Measurements from ENCODE around the gene TVP23A. TPM values are rescaled to one million over a fixed set of nuclear protein-coding genes. Genes with fewer than 3 reads are reported as not detected.

The TVP23A gene
- polyA plus RNA-seq (ENCODE audit: insufficient read depth in 1 of 5, insufficient read length in 5 of 5, low replicate concordance in 1 of 5), result 1 to 10 TPM; 5.5 to 7.9 (median 6.0) TPM
- long read RNA-seq, donor 1, partial matches to known transcripts, result 0 of 1 reads
- long read RNA-seq, donor 1, other reads (novel, unspliced or antisense), result 0 of 1 reads
- long read RNA-seq, donor 2, partial matches to known transcripts, result 0 of 1 reads
- long read RNA-seq, donor 2, other reads (novel, unspliced or antisense), result 0 of 1 reads
- long read RNA-seq, donor 3, partial matches to known transcripts, result 29 of 42 reads
- long read RNA-seq, donor 3, other reads (novel, unspliced or antisense), result 12 of 42 reads
- long read RNA-seq, donor 4, result 0 reads
- long read RNA-seq, donor 5, partial matches to known transcripts, result 46 of 63 reads
- long read RNA-seq, donor 5, other reads (novel, unspliced or antisense), result 16 of 63 reads
- long read RNA-seq, donor 6, result 0 reads
- long read RNA-seq, donor 7, result 0 reads
- long read RNA-seq, donor 8, partial matches to known transcripts, result 0 of 1 reads
- long read RNA-seq, donor 8, other reads (novel, unspliced or antisense), result 0 of 1 reads

DNA sequence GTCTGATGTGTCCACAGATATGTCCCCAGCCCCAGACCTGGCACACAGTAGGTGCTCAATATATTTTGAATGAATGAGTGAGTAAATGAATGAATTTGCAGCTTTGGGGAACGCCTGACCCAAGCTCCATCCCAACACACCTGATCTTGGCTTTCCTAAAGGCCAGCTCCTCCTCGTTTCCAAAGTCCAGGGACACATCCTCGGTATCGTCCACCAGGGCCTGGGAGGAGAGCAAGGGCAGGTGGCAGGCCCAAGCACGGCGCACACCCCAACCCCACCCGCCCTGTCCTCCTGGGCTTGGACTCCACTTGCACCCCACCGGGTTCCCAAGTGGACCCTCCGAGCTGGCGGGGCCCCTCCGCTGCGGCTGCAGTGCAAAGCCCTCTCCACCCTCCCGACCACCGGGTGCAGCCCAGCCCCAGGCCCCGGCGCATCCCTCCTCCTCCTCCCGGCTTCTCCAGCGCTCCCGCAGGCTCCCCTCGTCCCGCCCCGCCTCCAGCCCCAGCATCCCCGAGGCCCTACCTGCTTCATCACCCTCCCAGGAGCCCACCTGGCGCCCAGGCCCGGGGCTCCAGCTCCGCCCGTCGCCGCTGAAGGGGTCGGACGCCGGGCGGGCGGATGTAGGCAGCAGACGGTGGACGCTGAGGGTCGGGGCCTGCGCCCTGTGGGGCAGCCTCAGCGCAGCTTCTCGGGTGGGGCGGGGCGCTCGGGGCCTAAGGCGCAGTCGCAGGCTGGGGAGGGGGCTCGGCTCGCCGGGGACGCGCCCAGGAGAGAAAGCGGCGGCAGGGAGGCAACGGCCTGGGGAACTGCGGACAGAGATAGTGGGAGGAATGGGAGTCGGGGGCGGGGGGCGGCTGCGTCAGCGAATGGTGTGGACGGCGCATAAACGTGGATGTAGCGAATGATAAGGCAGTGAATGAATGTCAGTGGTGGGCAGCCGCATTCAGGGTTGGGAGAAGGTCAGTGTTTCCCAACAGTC, at the start of gene TVP23A:
TSS of gene TVP23A (minus strand) at position 832 of the 979 bp plus-strand sequence. CDS start at position 531, 301 bp downstream.
- peak; percentile 20 to 31 for DNase-seq

DNA sequence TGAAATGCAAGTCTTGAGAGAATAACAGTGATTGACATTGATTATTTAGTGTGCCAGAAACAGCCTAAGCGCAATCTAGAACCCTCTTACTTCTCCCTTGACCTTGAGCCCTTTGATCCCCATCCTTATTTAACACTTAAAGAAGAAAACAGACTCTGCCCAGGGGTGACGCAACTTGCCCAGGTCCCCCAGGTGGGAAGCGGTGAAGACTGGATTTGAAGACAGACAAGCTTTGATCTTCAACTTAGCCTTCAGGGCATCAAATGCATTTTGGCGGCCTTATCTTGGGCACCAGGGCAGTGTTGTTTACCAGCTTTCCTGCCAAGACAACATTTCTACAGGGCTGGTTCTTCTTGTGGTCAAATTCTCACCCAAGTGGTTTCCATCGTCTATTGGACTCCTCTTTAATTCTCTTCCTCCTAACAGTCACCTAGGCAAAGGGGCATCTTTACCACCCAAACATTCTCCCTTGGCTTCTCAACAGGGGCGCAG, 49.6 kb upstream of the TVP23A start:
- DNase-seq, result no peak

DNA sequence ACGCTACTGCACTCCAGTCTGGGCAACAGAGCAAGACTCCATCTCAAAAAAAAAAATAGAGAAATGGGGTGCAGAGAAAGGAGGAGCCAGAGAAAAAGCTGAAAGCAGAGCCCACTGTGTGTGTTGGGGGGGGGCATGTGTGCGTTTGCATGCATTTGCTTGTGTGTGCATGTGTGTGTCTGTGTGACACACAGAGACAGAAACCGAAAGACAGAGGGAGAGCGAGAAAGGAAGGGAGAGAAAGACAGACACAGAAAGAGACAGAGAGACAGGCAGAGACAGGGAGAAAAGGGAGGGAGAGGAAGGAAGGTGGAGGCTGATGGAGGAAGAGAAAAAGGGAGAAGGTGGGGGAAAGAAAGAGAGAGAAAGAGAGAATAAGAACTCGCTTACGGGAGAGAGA, 48.6 kb upstream of the TVP23A start:
- no peak for DNase-seq

DNA sequence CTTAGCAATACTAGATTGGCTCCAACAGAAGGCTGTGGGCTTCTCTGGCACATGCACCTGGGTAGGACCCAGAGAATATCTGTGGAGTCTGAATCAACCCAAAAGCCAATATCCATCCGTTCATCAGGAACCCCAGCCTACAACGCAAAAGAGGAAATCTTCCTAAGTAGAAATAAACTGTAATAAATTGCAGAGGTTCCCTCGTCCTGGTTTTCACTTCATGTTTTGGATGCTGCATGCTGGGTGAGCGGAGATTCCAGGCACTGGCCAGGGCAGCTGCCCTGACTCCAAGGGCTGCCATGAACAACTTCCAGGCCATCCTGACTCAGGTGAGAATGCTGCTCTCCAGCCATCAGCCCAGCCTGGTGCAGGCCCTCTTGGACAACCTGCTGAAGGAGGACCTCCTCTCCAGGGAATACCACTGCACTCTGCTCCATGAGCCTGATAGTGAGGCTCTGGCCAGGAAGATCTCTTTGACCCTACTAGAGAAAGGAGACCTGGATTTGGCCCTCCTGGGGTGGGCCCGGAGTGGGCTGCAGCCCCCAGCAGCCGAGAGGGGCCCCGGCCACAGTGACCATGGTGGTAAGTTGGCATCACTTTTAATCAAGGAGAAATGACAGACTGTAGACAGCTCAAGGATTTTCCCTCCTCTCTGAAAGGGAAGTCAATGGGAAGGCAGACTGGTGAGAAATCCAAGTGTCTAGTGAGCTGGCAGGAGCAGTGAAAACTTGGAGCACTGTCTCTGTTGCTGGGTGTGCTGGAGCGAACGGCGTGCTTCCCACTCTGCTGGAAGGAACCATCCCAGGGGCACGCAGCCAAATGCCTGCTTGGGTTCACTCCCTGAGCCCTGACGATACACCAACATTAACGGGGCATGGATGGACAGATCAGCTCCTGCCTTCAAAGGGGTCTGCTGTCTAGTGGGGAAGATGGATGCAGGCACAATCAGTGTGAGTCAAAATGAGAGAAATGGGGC, 47.7 kb upstream of the TVP23A start:
- no peak for DNase-seq

DNA sequence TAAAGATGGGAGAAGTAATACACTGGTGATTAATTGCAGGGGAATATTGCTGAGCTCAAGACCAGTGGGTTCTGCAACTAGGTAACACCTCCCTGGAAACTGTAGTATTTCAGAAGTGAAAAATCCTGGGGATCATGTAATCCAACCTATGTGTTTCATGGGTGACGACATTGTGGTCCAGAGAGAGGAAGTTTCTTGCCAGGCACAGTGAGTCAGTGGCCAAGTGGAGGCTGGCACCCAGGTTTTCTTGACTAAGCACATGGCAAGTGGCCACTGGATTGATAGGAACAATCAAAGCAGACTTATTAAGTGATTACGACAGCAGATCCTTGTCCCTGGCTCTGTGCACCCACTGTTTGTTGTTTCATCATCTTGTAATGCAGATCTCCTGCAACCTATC, 43.8 kb upstream of the TVP23A start:
- DNase-seq, result no peak

DNA sequence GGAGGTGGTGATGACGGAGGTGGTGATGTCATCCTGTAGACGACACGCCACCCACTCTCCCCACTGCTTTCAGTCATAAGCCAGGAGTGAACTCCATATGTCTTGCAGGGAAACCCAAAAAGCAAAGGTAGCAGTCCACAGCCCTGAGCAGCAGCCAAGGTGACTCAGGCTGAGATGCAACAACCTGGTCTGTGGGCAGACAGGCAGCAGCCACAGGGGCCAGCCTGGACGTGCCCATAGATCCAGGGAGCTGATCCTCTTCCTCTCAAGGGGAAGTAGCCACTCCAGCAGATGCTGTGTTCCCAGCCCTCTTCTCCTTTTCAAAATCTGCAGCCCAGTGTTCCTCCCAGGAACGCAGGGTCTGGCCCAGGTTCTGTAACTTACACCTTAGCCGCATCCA, 41.1 kb upstream of the TVP23A start:
- no peak for DNase-seq

DNA sequence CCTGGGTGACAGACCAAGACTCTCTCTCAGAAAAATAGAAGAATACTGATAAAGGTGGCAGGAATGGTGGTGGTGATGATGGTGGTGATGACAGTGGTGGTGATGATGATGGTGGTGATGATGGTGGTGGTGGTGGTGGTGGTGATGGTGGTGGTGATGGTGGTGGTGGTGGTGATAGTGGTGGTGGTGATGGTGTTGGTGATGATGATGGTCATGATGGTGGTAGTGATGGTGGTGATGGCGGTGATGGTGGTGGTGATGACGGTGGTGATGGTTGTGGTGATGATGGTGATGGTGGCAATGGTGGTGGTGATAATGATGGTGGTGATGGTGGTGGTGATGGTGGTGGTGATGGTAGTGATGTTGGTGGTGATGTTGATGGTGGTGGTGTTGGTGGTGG, 40.4 kb upstream of the TVP23A start:
- DNase-seq, result no peak

DNA sequence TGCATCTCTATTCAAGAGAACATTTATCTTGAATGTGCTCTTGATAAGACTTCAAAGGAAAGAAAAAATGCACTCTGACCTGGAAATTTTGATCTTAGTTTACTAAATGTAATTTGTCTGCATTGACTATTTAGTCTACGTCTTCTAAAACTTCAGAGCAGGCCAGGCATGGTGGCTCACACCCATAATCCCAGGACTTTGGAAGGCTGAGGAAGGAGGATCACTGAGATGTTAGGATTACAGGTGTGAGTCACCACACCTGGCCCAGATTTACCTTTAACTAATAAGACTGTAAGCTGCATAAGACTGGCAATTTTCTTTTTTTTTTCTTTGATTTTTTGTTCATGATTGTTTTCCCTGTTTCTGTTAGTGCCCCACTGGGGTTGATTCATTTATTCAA, 39.6 kb upstream of the TVP23A start:
- no peak for DNase-seq

DNA sequence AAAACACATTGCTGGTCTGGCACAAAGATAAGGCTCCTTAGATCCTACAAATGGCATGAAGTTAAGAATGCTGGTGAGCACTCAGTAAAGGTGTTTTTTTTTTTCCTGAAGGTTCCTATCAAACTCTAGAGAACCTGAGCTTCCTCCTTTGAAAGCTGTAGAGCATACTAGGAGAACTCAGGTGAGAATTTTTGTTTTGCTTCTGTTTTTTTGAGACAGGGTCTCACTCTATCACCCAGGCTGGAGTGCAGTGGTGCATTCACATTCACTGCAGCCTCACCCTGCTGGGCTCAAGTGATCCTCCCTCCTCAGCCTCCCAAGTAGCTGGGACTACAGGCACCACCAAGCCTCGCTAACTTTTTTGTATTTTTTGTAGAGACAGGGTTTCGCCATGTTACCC, 37.4 kb upstream of the TVP23A start:
- DNase-seq, result no peak

DNA sequence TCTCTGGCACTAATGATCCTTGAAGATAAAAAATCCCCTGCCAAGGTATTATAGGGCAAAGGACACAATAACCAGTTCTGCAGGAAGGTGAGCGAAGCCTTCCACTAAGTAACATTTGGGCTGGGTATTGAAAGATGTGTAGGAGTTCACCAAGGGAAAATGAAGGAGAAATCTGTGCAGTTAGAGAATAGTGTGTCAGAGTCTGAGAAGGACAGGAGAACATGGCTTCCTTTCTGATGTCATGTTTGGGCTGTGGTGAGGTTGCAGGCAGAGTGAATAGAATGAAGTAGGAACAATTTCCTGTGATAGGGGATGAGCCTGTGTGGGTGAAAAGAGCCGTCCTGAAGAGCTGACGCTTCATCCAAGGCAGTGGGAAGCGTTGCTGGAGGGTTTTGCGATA, 34.4 kb upstream of the TVP23A start:
- no peak for DNase-seq

DNA sequence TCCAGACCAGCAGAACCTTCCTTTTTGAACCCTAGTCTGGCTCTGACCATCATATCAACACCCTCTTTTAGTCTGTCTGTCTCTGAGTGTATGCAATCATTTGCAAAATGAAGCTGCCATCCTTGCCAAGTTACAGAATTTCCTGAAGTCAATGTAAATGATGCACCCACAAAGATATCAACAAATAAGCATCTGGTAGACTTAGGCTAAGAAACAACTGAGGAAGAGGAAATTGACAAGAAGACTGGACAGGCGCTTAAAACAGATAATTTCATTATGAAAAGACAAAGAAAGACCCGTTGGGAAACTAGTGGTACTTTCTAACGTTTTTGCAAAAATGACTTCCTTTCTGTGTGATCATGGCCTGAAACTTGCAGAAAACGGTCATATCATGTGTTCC, 33.7 kb upstream of the TVP23A start:
- no peak for DNase-seq

DNA sequence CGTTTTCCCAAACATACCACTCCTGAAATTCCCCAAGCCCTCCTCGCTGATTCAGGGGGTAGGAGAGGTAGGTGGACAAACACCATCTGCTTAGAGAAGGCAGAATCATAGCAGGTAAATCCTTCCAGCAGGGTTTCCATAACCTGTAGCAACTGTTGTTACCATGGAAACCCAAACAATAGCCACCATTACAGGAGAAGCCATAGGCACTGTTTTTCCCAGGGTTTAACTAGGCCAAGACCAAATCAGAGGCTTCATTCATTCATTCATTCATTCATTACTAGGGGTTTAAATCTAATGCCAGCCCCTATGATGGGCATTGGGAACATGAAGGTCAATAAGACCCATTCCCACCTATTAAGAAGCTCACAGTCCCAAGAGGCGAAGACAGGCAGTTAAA, 32.9 kb upstream of the TVP23A start:
- no peak for DNase-seq

DNA sequence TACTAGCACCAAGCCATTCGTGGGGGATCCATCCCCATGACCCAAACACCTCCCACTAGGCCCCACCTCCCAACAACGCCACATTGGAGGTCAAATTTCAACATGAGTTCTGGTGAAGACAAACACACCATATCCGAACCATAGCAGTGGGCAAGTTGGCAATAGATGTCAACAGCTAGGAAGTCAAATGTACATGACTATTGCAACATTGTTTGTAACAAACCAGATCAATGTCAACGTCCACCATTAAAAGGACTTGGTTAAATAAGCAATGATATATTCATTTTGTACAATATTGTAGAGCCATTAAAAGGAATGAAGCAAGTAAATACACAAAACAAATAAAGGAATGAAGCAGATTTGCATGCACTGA, 31.9 kb upstream of the TVP23A start:
- DNase-seq, result no peak

DNA sequence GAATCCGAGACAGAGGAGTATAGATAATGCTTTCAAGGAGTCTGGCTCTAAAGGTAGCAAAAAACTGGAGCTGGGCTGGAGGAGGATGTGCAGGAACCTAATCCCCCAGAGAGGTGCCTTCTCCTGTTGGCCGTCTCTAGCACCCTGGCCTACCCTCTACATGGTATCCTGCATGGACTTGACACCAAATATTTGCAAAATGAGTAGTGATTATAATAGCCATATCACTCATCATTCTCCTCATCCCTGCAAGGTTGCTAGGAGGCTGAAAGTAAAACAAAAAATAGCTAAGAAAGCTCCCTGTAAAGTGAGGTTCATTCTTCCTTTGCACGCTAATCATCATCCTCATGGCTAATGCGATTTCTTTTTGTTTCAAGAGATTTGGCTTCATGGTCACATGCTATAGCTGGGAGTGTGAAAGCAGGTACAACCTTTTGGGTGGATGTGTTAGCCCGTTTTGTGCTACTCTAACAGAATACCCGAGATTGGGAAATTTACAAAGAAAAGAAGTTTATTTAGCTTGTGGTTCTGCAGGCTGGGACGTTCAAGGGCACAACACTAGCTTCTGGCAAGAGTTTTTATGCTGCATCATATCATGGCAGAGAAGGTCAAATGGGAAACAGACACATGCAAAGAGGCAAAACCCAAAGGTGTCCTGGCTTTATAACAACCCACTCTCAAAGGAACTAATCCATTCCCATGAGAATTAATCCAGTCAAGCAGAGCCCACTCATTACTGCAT, 31.3 kb upstream of the TVP23A start:
- DNase-seq, result no peak

DNA sequence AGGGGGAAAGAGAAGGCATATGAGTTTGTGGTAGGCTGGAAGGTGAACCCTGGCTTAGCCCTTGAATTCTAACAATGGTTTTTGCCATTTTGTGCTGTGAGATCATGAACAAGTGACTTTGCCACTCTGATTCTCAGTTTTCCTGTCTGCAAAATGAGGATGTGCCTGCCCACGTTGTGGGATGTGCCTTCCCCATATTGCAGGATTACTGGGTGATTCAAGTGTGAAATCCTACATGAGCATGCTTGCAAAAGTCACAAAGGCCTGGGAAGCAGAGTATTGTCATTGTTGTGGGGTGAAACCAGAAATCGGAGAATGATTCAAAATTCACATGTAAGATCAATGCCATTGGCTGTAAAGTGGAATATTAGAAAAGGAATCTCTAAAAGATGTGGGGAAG, 28.6 kb upstream of the TVP23A start:
- no peak for DNase-seq

DNA sequence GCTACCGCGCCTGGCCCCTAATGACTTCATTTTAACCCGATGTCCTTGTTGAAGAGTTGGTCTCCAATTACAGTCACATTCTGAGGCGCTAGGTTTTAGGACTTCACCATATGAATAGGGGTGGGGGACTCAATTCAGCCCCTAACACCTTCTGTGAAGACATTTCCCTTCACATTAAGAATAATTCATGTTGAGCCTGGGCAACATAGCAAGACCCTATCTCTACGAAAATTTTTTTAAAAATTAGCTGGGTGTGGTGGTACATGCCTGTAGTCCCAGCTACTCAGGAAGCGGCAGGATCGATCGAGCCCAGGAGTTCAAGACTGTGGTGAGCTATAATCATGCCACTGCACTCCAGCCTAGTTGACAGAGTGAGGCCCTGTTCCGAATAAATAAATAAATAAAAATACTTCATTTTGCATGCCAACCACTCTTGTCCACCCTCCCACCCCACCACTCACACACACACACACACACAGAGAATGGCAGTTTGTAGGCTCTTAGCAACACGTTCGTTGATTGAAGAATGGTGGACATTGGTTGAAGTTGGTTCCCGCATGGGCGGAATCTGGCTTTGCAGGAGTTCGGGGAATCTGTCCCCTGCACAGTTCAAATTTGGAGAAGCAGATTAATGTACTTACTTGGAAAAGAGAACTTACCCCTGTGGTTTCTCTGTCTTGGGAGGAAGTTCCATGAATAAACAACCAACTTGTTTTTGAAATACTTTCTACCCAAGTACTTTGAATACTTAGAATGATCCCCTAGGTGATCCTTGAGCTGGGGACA, 27.8 kb upstream of the TVP23A start:
- DNase-seq, result no peak

DNA sequence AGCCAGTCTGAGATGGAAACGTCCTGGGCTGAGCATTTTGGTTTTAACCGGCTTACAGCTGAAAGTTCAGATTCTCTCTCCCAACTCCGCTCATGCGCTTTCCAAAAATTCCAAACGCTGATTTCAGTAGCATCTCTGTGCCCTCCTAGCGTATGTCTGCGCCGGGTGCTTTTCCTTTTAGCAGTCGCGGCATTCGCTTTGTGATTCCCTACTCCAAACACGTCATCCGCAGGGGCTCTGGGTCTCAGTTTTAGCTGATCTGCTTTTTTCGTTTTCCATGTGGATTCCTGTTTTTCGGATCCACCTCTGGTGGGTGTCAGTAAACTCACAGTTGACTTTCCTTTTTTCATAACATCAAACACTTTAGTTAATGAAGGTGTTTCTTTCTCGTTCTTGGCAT, 22.1 kb upstream of the TVP23A start:
- DNase-seq, result no peak

DNA sequence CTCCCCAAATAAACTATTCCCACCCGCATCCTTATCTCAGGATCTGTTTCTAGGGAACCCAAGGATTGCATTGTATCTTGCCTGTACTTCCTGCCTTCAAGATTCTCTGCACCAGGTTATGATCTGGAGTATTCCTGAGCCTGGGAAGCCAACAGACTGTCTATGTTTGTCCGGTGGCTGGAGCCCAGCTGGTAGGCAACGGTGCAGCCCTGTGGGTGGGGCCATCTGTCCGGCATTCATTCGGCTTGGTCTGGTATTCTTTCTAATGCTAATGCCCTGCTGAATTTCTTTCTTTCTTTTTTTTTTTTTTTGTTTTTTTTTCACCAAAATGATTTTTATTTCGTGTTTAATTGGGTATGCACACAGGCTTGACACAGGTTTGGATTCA, 20.7 kb upstream of the TVP23A start:
- DNase-seq, result no peak

DNA sequence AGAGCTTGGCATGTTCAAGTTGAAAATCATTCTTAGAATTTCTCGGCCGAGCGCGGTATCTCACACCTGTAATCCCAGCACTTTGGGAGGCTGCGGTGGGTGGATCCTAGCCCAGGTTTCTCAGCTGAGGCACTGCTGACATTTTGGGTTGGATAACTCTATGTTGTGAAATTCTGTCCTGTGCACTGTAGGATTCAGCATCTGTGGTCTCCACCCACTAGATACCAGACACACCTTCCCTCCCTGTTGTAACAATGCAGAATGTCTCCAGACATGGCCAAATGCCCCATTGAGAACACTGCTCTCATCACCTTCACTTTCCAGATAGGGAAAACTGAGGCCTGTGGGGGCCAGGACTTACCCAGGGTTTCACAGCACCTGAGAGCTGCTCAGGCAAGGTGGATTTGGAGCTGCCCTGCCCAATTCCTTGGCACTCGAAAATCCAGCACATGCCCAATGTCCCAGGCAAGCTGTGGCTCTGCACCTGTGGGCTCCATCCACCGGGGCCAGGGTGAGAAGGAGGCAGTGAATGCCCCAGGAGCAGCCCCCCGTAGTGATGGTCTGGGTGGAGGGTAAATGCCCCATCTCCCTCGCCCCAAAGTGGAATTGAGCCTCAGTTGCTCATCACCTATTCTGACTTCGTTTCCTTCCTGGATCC, 20.2 kb upstream of the TVP23A start:
- no peak for DNase-seq
